Subcutaneous adipose tissue (tissue), 4 donors: ENCODE measurements around the gene RAD51B. TPM values are rescaled to one million over a fixed set of nuclear protein-coding genes. Genes with fewer than 3 reads are reported as not detected.

Experiments used
- total RNA-seq, 4 donors: library from RNA; depleted of rRNA; stranded (reverse); fragments of >200 nt; gene quantifications; one replicate each; pipeline ENCODE4 v1.1.0, GENCODE V29; 2016
- TF ChIP-seq, protein P1 (sequence below): fragments of 450-650 bp; IDR thresholded peaks from one replicate; pipeline ENCODE4 v1.5.1; 2016; ENCODE audit warnings: low read depth, mild to moderate bottlenecking, control low read depth, antibody characterized with exemption, moderate library complexity

Gene RAD51B
- total RNA-seq, 4 donors from 2014 or later, result 9.7 to 24.1 (median 16.7) TPM

DNA sequence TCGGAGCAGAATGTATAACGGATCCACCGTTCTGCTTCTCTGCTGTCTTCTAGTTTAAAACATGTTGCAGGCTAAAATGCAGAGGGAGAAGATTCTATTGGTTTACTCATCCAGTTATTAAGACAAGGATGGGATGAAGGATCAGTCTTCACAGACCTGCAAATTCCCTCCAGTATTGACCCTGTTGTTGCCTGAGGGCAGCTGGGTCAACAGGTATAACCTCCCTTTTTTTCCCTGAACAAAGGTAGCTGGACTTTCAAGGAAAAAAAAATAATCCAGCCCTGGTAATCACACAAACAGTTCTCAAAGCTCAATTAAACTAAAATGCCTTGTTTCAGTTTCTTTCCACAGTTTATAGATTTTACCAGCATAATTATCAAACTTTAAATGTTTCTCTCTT is 492.7 kb downstream of the RAD51B start:
- TF ChIP-seq, protein P1, sequence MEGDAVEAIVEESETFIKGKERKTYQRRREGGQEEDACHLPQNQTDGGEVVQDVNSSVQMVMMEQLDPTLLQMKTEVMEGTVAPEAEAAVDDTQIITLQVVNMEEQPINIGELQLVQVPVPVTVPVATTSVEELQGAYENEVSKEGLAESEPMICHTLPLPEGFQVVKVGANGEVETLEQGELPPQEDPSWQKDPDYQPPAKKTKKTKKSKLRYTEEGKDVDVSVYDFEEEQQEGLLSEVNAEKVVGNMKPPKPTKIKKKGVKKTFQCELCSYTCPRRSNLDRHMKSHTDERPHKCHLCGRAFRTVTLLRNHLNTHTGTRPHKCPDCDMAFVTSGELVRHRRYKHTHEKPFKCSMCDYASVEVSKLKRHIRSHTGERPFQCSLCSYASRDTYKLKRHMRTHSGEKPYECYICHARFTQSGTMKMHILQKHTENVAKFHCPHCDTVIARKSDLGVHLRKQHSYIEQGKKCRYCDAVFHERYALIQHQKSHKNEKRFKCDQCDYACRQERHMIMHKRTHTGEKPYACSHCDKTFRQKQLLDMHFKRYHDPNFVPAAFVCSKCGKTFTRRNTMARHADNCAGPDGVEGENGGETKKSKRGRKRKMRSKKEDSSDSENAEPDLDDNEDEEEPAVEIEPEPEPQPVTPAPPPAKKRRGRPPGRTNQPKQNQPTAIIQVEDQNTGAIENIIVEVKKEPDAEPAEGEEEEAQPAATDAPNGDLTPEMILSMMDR, result no peak

DNA sequence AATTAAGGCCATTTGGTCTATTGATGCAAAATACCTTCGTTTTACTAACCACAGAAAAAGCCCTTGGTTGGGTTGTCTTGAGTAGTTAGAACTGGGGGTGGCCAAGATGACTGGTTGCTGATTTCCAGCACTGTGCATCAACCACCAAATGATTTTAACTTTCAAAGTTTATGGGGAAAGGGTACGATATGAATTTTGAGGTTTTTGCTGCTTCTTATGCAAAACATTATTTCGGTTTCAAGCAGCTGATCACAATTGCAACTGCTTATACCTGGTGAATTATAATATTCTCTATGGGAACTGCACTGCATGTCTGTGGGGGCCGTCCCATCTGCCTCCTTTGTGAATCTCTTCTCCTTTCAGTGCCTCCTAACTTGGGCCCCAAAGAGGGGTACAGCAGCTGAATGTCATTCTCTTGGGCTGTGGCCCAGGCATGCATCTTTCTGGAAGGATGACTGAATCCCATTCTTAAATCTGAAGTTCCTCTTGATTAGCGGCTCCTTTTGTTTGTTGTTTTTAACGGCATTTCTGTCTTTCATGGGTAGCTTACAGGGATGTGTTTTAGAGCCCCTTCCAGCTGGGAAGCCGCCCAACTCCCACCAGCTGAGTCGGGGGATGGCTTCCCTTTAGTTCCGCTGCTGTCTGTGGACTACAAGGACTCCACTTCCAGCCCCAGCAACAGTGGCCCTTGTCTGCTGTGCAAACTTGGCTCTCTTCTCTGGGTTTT is 493.5 kb downstream of the RAD51B start:
- TF ChIP-seq, protein P1, result no peak

DNA sequence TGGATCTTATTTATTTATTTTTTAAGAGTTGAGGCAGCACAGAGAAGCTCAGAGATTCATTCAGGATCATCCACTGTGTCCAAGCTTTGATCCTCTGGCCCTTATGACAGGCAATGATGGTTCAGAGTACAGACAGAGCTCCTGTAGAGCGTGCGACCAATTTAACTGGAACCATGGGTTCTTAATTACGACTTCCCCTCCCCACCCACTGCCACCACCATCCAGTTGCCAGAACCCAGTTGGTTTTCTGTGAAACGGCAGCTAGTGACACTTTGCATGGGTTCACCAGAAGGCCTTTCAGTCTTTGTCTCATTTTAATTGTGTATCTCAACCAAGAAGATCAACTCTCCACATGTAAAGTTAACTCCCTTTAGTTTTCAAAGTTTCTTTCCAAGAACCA is 495.1 kb downstream of the RAD51B start:
- TF ChIP-seq, protein P1, result no peak

DNA sequence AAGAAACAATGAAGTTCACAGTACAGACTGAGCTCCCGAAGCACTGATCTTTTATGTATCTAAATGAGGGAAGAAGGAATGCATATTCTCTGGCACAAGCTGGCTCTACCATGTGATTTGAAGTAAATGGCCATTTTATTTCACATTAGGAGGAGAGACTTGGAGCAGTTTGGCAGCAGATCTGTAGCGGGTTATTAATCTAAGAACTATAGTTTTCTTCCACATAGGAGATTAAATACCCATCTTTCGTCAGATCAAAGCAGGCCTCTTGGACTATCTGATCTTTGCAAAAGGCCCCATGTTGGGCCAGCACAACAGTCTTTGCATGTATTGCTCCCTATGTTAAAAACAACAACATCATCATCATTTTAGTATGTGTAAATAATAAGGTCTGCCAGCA is 495.5 kb downstream of the RAD51B start:
- TF ChIP-seq, protein P1, result no peak

DNA sequence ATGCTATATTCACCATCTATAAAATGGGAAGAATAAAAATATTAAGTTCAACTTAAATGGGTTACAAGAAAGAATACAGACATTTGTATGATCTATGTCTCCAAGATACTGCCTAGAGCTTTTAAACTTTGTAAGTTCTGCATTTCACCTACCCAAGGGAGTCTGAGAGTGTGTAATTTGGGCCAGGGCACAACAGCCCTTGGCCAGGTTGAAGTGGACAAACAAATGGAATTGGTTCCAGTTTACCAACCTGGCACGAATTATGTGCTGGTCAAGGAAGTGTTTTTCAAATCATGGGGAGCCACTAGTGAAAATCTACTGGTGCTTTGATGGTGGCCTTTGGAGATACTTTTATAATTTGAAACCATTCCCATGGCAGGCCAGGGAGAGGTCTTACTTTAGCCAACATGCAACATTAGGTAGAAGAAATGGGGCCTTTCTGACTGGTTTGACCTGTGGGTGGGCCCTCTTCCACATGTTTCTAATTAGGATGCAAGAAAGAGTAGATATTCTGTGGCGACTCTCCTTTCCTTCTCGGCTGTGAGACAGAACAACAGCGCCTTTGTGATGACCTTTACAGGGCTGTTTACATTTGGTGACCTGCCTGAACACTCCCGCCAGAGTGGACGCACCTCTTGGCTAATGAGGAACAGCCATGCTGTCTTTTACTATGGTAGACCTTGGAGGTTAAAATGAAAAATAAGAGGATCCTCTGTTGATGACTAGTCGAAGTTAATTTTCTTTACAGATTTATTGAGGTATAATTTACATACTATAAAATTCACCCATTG is 496.7 kb downstream of the RAD51B start:
- TF ChIP-seq, protein P1, result no peak

DNA sequence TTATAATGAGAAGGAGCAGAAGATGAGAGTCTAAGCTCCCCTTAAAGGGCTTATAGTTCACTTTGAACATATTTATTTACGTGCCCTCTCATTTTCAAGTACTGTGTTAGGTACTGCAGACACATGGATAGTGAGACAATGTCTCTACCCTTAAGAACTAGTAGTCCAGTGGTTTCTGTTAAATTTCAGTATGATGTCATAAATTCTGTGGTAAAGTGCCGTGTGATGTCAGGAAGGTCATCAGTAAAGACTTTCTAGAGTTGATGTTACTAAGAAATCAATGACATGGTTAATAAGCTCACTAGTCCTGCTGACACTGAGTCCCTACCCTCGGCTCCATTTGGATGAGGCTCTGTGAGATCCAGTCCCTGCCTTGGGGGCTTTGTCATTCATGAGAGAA is 497.7 kb downstream of the RAD51B start:
- TF ChIP-seq, protein P1, result no peak

DNA sequence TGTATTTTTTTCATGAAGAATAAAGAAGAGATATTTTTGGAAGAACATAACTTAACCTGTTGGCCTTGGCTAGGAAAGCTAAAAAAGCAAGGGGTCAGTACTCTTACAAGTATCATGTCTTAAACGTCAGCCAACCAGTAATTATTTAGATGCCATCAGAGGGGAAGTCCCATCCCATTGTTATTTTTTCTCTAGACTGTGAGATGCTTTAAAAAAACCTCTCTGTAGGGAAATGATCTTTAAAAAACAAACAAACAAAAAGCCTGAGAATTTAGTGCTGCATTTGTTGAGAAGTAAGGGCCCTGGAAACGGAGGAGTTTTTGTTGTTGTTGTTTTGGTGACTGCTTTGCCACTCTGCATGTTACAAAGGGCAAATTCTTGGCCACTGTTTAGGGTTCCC is 499.2 kb downstream of the RAD51B start:
- TF ChIP-seq, protein P1, result no peak
